ENCODE results near the gene CYTH3.
"Not testable (repeated sequence)": the region's sequence is repeated elsewhere in the genome, so short reads cannot be mapped to it uniquely, and the experiment has no call there.

The CYTH3 gene

DNA sequence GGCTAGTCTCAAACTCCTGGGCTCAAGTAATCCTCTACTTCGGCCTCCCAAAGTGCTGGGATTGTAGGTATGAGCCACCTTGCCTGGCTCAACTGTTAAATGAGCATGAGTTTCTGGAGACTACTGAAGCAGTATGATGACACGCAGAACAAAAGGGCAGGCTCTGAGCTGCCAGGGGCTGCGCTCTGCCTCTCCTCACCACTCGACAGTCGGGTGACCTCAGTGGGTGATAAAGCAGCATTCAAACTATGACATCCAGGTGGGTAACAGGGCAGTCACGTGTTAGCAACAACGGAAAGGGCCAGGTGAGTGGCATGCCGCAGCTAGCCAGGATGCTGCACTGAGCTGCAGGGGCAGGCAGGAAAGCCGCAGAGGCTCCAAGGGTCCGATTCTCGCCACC lies 71.5 kb downstream of the CYTH3 start:
- H3K4me3 ChIP-seq (ENCODE audit: low read depth, low read length): no peak overlapping the region
- no peak for TF ChIP-seq CTCF (IDR thresholded peaks at IDR 0.05; ENCODE audit: control insufficient read depth, extremely low read depth, insufficient read depth)
- no peak for DNase-seq (ENCODE audit: low read depth)

- no peak for DNase-seq (ENCODE audit: low read depth)
- H3K4me3 ChIP-seq (ENCODE audit: low read depth, low read length): no peak overlapping the region
- no peak for TF ChIP-seq CTCF (IDR thresholded peaks at IDR 0.05; ENCODE audit: control insufficient read depth, extremely low read depth, insufficient read depth)
Measured at GRCh38 chr7:6198689-6199595, 73.5 kb downstream of the CYTH3 start.

GRCh38 chr7:6197801-6198551 lies 74.4 kb downstream of the CYTH3 start:
- no peak overlapping the region for H3K4me3 ChIP-seq (ENCODE audit: low read depth, low read length)
- no peak for TF ChIP-seq CTCF (IDR thresholded peaks at IDR 0.05; ENCODE audit: control insufficient read depth, extremely low read depth, insufficient read depth)
- no peak for DNase-seq (ENCODE audit: low read depth)

GRCh38 chr7:6193709-6194108 lies 78.7 kb downstream of the CYTH3 start:
- H3K4me3 ChIP-seq (ENCODE audit: low read depth, low read length): no peak overlapping the region
- DNase-seq (ENCODE audit: low read depth): no peak
- no peak for TF ChIP-seq CTCF (IDR thresholded peaks at IDR 0.05; ENCODE audit: control insufficient read depth, extremely low read depth, insufficient read depth)

- H3K4me3 ChIP-seq (ENCODE audit: low read depth, low read length): not testable (repeated sequence)
Measured at GRCh38 chr7:6190563-6190962, 81.9 kb downstream of the CYTH3 start.

GRCh38 chr7:6188389-6188788 lies 84.0 kb downstream of the CYTH3 start:
- H3K4me3 ChIP-seq (ENCODE audit: low read depth, low read length): no peak overlapping the region
- DNase-seq (ENCODE audit: low read depth): no peak
- no peak for TF ChIP-seq CTCF (IDR thresholded peaks at IDR 0.05; ENCODE audit: control insufficient read depth, extremely low read depth, insufficient read depth)

More at GRCh38 chr7:6190563-6190962, 81.9 kb downstream of the CYTH3 start:
- DNase-seq (ENCODE audit: low read depth): not testable (repeated sequence)

GRCh38 chr7:6186577-6186976 lies 85.8 kb downstream of the CYTH3 start:
- no peak overlapping the region for H3K4me3 ChIP-seq (ENCODE audit: low read depth, low read length)
- no peak for DNase-seq (ENCODE audit: low read depth)
- TF ChIP-seq CTCF (IDR thresholded peaks at IDR 0.05; ENCODE audit: control insufficient read depth, extremely low read depth, insufficient read depth): no peak

Measured in LNCaP clone FGC (cell line).